OCI-LY3 (cell line): Measurements from ENCODE around the gene PSMB3.

Experiments
- H2AFZ ChIP-seq: fragments of 200-600, 300-600 bp; shearing (Covaris generic); 2 replicates; pipeline ENCODE4 v1.6.0; 2014; ENCODE audit warnings: antibody characterized with exemption, low read depth, low read length
- H3K27ac ChIP-seq: fragments of 200-600, 300-600 bp; sonication (generic); 2 replicates; pipeline ENCODE4 v1.5.1; 2014; ENCODE audit warnings: mild to moderate bottlenecking, low read length, moderate library complexity, mixed read lengths
- H3K27me3 ChIP-seq: fragments of 200-600, 300-600 bp; sonication (generic); 2 replicates; pipeline ENCODE4 v1.6.1; 2014; ENCODE audit warnings: low read depth, low read length, mixed read lengths
- H3K36me3 ChIP-seq: fragments of 200-600, 300-600 bp; sonication (generic); replicated peaks from 2 replicates; pipeline ENCODE3; 2014; ENCODE audit warnings: low read depth, low read length, mixed read lengths
- H3K4me1 ChIP-seq: fragments of 300-600, 200-600 bp; sonication (generic); 2 replicates; pipeline ENCODE4 v1.6.1; 2014; ENCODE audit warnings: low read length, mixed read lengths
- H3K4me2 ChIP-seq: fragments of 200-600, 300-600 bp; sonication (generic); 2 replicates; pipeline ENCODE4 v1.6.1; 2014; ENCODE audit warnings: low read length, mixed read lengths
- H3K4me3 ChIP-seq: fragments of 300-600, 200-600 bp; sonication (generic); 2 replicates; pipeline ENCODE4 v1.5.1; 2014; ENCODE audit warnings: antibody characterized with exemption, mild to moderate bottlenecking, low read length, moderate library complexity
- H3K79me2 ChIP-seq: fragments of 300-600, 200-600 bp; shearing (Covaris generic); 2 replicates; pipeline ENCODE4 v1.6.1; 2014; ENCODE audit warnings: mild to moderate bottlenecking, low read length, mixed read lengths
- H3K9ac ChIP-seq: fragments of 300-600, 200-600 bp; shearing (Covaris generic); 2 replicates; pipeline ENCODE4 v1.6.0; 2014; ENCODE audit warnings: mild to moderate bottlenecking, low read length, moderate library complexity
- H3K9me3 ChIP-seq: fragments of 200-600, 300-600 bp; shearing (Covaris generic); 2 replicates; pipeline ENCODE4 v1.6.1; 2014; ENCODE audit warnings: low read length, mixed read lengths; ENCODE audit not compliant: insufficient read depth
- H4K20me1 ChIP-seq: fragments of 200-600, 300-600 bp; sonication (generic); 2 replicates; pipeline ENCODE4 v1.6.1; 2016; ENCODE audit warnings: low read length, mixed read lengths; ENCODE audit not compliant: insufficient read depth
- CTCF ChIP-seq: fragments of 200-600, 300-600 bp; sonication (generic); IDR thresholded peaks from 2 replicates; pipeline ENCODE4 v1.5.1; 2014; ENCODE audit warnings: antibody characterized with exemption, low read length, low read depth
- EZH2phosphoT487 ChIP-seq: fragments of 200-600 bp; shearing (Covaris generic); IDR thresholded peaks from 2 replicates; pipeline ENCODE4 v1.6.1; 2018; ENCODE audit warnings: antibody characterized with exemption, mixed run types, low read depth

PSMB3 gene

GRCh38 chr17:38733982-38734973, 18.3 kb upstream of the PSMB3 start:
- no peak overlapping the region for H3K4me2 ChIP-seq
- H3K4me1 ChIP-seq, result peaks cover 16% of the 10 kb centered on the region
- H3K9ac ChIP-seq, result no peak overlapping the region
- H3K36me3 ChIP-seq, result peaks cover 11% of the 10 kb centered on the region
- H4K20me1 ChIP-seq, result no peaks in the 10 kb centered on the region
- no peak overlapping the region for H2AFZ ChIP-seq
- no peak overlapping the region for H3K27ac ChIP-seq
- H3K79me2 ChIP-seq, result peaks cover 11% of the 10 kb centered on the region; the same call in 1 of the 2 replicates
- H3K27me3 ChIP-seq, result no peaks in the 10 kb centered on the region
- no peak overlapping the region for H3K4me3 ChIP-seq
- TF ChIP-seq CTCF (peak; percentile 49), EZH2phosphoT487 (no peak)
- H3K9me3 ChIP-seq, result no peaks in the 10 kb centered on the region

GRCh38 chr17:38735161-38735997, 17.2 kb upstream of the PSMB3 start:
- Histone ChIP-seq H3K36me3 (peaks cover 11% of the 10 kb centered on the region), H3K79me2 (peaks cover 11% of the 10 kb centered on the region; the same call in 1 of the 2 replicates), H3K27ac (no peak overlapping the region), H3K27me3 (no peaks in the 10 kb centered on the region), H3K9ac (no peak overlapping the region), H4K20me1 (no peaks in the 10 kb centered on the region), H3K4me3 (no peak overlapping the region), H3K4me1 (peaks cover 11% of the 10 kb centered on the region), H3K4me2 (no peak overlapping the region), H3K9me3 (no peaks in the 10 kb centered on the region), H2AFZ (no peak overlapping the region)
- TF ChIP-seq EZH2phosphoT487, result no peak
- TF ChIP-seq CTCF, result peak; percentile 84

GRCh38 chr17:38738007-38738662, 14.4 kb upstream of the PSMB3 start:
- H4K20me1 ChIP-seq, result peaks cover 2% of the 10 kb centered on the region; the same call in 1 of the 2 replicates
- no peak overlapping the region for H2AFZ ChIP-seq
- H3K79me2 ChIP-seq, result peaks cover 23% of the 10 kb centered on the region
- H3K9ac ChIP-seq, result no peak overlapping the region
- TF ChIP-seq EZH2phosphoT487 (no peak), CTCF (no peak)
- H3K36me3 ChIP-seq, result peaks cover 15% of the 10 kb centered on the region
- H3K4me3 ChIP-seq, result no peak overlapping the region
- no peaks in the 10 kb centered on the region for H3K27me3 ChIP-seq
- H3K9me3 ChIP-seq, result no peaks in the 10 kb centered on the region
- no peak overlapping the region for H3K27ac ChIP-seq
- 0 out of 2 replicates have a peak, but pooled peaks cover 4% of the 10 kb centered on the region for H3K4me1 ChIP-seq
- H3K4me2 ChIP-seq, result no peak overlapping the region
